Liver (tissue), 9 donors: ENCODE measurements around the gene RAB27A. TPM values are rescaled to one million over a fixed set of nuclear protein-coding genes. Genes with fewer than 3 reads are reported as not detected.

Source experiments
- DNase-seq: peaks from one replicate; pipeline ENCODE4 v3.0.0-alpha.2; 2017; ENCODE audit warnings: low spot score
- H3K27ac ChIP-seq, 2 donors: one replicate each; pipeline ENCODE4 v1.7.0; 2013; ENCODE audit warnings: inconsistent platforms in 2 of 2, low read length in 2 of 2, control low read depth in 1 of 2, low read depth in 1 of 2, mild to moderate bottlenecking in 1 of 2
- H3K27me3 ChIP-seq, 4 donors: one replicate each; pipeline versions ENCODE4 v1.6.1 to v1.7.0; 2013; ENCODE audit warnings: low read length in 3 of 4, inconsistent platforms in 1 of 4, mild to moderate bottlenecking in 1 of 4, moderate library complexity in 1 of 4; ENCODE audit not compliant: control insufficient read depth in 4 of 4, insufficient read depth in 4 of 4
- H3K36me3 ChIP-seq, 4 donors: one replicate each; pipeline versions ENCODE4 v1.6.1 to v1.7.0; 2013; ENCODE audit warnings: low read length in 3 of 4, mild to moderate bottlenecking in 3 of 4, low read depth in 1 of 4, moderate library complexity in 1 of 4; ENCODE audit not compliant: control insufficient read depth in 4 of 4, insufficient read depth in 3 of 4
- H3K4me1 ChIP-seq, 4 donors: one replicate each; pipeline versions ENCODE4 v1.6.1 to v1.7.0; 2013; ENCODE audit warnings: low read length in 3 of 4, mild to moderate bottlenecking in 3 of 4, moderate library complexity in 1 of 4; ENCODE audit not compliant: control insufficient read depth in 4 of 4, insufficient read depth in 4 of 4
- H3K4me3 ChIP-seq, 3 donors: one replicate each; pipeline versions ENCODE4 v1.6.1 to v1.7.0; 2013; ENCODE audit warnings: low read length in 3 of 3, control low read depth in 1 of 3, low read depth in 1 of 3, mild to moderate bottlenecking in 1 of 3
- H3K9ac ChIP-seq, 2 donors: one replicate each; pipeline ENCODE4 v1.7.0; 2013; ENCODE audit warnings: low read length in 2 of 2, mild to moderate bottlenecking in 2 of 2, moderate library complexity in 2 of 2, control low read depth in 1 of 2, low read depth in 1 of 2
- H3K9me3 ChIP-seq, 4 donors: one replicate each; pipeline versions ENCODE4 v1.6.1 to v1.7.0; 2013; ENCODE audit warnings: low read length in 3 of 4; ENCODE audit not compliant: control insufficient read depth in 4 of 4
- EGR1 ChIP-seq, 2 donors: IDR thresholded peaks; 2 replicates each; pipeline ENCODE4 v1.6.1; 2016 to 2018; ENCODE audit warnings: antibody characterized with exemption in 2 of 2, low read depth in 2 of 2
- FOXA1 ChIP-seq: IDR thresholded peaks from 2 replicates; pipeline ENCODE4 v1.6.1; 2016; ENCODE audit warnings: antibody characterized with exemption
- FOXA2 ChIP-seq: IDR thresholded peaks from 2 replicates; pipeline ENCODE4 v1.6.1; 2016; ENCODE audit warnings: antibody characterized with exemption
- GABPA ChIP-seq, 2 donors: IDR thresholded peaks in 1 of 2; conservative IDR thresholded peaks in 1 of 2; 2 replicates each; pipeline ENCODE4 v1.6.1; 2016; ENCODE audit warnings: antibody characterized with exemption in 2 of 2, mild to moderate bottlenecking in 1 of 2, moderate library complexity in 1 of 2
- HNF4A ChIP-seq, 2 donors: conservative IDR thresholded peaks; 2 replicates each; pipeline ENCODE4 v1.6.1; 2016; ENCODE audit warnings: antibody characterized with exemption in 2 of 2, mild to moderate bottlenecking in 2 of 2
- HNF4G ChIP-seq: IDR thresholded peaks from 2 replicates; pipeline ENCODE4 v1.6.1; 2016; ENCODE audit warnings: antibody characterized with exemption
- JUND ChIP-seq, 2 donors: IDR thresholded peaks; 2 replicates each; pipeline ENCODE4 v1.6.1; 2016; ENCODE audit warnings: antibody characterized with exemption in 2 of 2
- NR2F2 ChIP-seq: IDR thresholded peaks from 2 replicates; pipeline ENCODE4 v1.6.1; 2016; ENCODE audit warnings: antibody characterized with exemption
- RAD21 ChIP-seq, 2 donors: IDR thresholded peaks; 2 replicates each; pipeline ENCODE4 v1.6.1; 2016; ENCODE audit warnings: antibody characterized with exemption in 2 of 2, mild to moderate bottlenecking in 2 of 2
- RXRA ChIP-seq, 2 donors: IDR thresholded peaks; 2 replicates each; pipeline ENCODE4 v1.6.1; 2017 to 2018; ENCODE audit warnings: antibody characterized with exemption in 2 of 2, mild to moderate bottlenecking in 1 of 2
- SP1 ChIP-seq: IDR thresholded peaks from 2 replicates; pipeline ENCODE4 v1.6.1; 2018; ENCODE audit warnings: antibody characterized with exemption, mild to moderate bottlenecking
- TAF1 ChIP-seq: conservative IDR thresholded peaks from 2 replicates; pipeline ENCODE4 v1.6.1; 2016; ENCODE audit warnings: antibody characterized with exemption, mild to moderate bottlenecking
- YY1 ChIP-seq: IDR thresholded peaks from 2 replicates; pipeline ENCODE4 v1.6.1; 2016; ENCODE audit warnings: antibody characterized with exemption, mild to moderate bottlenecking
- WGBS: extraction: QIAGEN DNeasy Blood & Tissue Kit; methylation state at CpG from one replicate; pipeline ENCODE4 v1.1.7; 2013; 5-methylcytosine and 5-hydroxymethylcytosine counted together
- polyA plus RNA-seq, 2 donors: library from polyadenylated mRNA; stranded (reverse) in 1 of 2; unstranded in 1 of 2; fragments of 200-250 nt in 1 of 2; fragments of >200 nt in 1 of 2; fragmentation: Nextera tagmentation in 1 of 2; extraction: Ambion mirVana in 1 of 2; gene quantifications; one replicate each; pipeline versions ENCODE4 v1.2.1 to v1.2.3, GENCODE V29; 2013 to 2015
- total RNA-seq, 2 donors: library from RNA; depleted of rRNA; stranded (reverse); fragments of >200 nt; gene quantifications; one replicate each; pipeline ENCODE4 v1.2.3, GENCODE V29; 2014
- TF ChIP-seq, protein P1 (sequence below): IDR thresholded peaks from 2 replicates; pipeline ENCODE4 v1.6.1; 2016; ENCODE audit warnings: antibody characterized with exemption
- TF ChIP-seq, protein P2 (sequence below): IDR thresholded peaks from 2 replicates; pipeline ENCODE4 v1.6.1; 2016; ENCODE audit warnings: antibody characterized with exemption
- TF ChIP-seq, protein P3 (sequence below): IDR thresholded peaks from 2 replicates; pipeline ENCODE4 v1.6.1; 2016; ENCODE audit warnings: antibody characterized with exemption
- TF ChIP-seq, protein P4 (sequence below): IDR thresholded peaks from 2 replicates; pipeline ENCODE4 v1.6.1; 2016; ENCODE audit warnings: antibody characterized with exemption, mild to moderate bottlenecking
- TF ChIP-seq, protein P5 (sequence below): fragments of 150-350 bp; IDR thresholded peaks from 2 replicates; pipeline ENCODE4 v1.5.1; 2017; ENCODE audit warnings: improper control_type of control experiment, low read depth, low read length; ENCODE audit not compliant: missing input control
- donor health status: healthy.
- donor health status: healthy.
- donor health status: healthy.
- donor health status: healthy.
- donor health status: healthy.

Gene RAB27A
- total and polyA plus RNA-seq, 4 donors: 6.4 to 30.8 (median 24.9) TPM

DNA sequence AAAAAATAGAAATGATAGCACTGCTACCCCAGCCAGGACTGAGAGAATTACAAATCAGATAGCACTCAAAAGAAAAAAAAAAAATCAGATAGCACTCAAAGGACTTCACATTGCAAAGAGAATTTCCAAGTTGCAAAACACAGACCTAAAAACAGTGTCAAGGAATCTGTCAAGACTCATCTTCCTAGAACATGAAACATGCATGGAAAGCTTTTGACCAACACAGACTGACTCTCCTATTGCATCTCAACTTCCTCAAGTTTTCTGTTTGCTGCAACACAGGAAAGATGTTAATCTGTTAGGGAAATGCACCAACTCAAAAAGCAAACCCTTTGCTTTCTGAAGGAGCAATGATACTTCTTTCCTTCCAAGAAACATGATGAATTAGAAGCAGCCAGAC lies 42.3 kb downstream of the RAB27A start:
- no peak overlapping the region for H3K27ac ChIP-seq
- H3K4me1 ChIP-seq: peaks cover 12 to 36% (median 22%) of the 10 kb centered on the region in 4 donors
- H3K36me3 ChIP-seq: no peaks in the 10 kb centered on the region
- no peaks in the 10 kb centered on the region for H3K9me3 ChIP-seq
- no peak overlapping the region for H3K4me3 ChIP-seq
- no peaks in the 10 kb centered on the region for H3K27me3 ChIP-seq
- H3K9ac ChIP-seq: no peak overlapping the region
- TF ChIP-seq TAF1: no peak
- TF ChIP-seq JUND (IDR thresholded peaks at IDR 0.05): no peak
- no peak for TF ChIP-seq FOXA1
- TF ChIP-seq HNF4A (conservative IDR thresholded peaks at IDR 0.05): no peak
- TF ChIP-seq, protein P1, sequence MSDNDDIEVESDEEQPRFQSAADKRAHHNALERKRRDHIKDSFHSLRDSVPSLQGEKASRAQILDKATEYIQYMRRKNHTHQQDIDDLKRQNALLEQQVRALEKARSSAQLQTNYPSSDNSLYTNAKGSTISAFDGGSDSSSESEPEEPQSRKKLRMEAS: no peak
- no peak for TF ChIP-seq SP1
- no peak for TF ChIP-seq NR2F2
- TF ChIP-seq, protein P2, sequence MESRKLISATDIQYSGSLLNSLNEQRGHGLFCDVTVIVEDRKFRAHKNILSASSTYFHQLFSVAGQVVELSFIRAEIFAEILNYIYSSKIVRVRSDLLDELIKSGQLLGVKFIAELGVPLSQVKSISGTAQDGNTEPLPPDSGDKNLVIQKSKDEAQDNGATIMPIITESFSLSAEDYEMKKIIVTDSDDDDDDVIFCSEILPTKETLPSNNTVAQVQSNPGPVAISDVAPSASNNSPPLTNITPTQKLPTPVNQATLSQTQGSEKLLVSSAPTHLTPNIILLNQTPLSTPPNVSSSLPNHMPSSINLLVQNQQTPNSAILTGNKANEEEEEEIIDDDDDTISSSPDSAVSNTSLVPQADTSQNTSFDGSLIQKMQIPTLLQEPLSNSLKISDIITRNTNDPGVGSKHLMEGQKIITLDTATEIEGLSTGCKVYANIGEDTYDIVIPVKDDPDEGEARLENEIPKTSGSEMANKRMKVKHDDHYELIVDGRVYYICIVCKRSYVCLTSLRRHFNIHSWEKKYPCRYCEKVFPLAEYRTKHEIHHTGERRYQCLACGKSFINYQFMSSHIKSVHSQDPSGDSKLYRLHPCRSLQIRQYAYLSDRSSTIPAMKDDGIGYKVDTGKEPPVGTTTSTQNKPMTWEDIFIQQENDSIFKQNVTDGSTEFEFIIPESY: no peak
- DNase-seq: no peak

DNA sequence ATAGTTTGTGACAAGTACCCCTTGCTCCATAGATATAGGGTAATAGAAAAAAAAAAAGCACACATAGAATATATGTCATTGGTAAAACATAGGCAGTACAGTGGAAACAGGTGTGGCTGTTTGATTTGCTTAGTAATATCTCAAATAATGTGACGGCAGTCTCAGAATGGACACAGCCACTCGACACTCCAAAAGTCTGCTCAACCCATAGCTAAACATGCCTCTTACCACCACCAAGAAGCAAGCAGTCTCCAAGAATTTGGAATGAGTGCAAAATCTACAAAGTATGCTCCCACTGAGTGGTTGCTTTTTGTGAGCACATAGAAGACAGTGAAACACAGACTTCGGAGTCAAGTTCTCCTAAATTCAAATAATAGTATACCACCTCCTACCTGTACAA lies 43.0 kb downstream of the RAB27A start:
- no peak for DNase-seq
- Histone ChIP-seq H3K9ac (no peak overlapping the region), H3K27me3 (no peaks in the 10 kb centered on the region), H3K36me3 (no peaks in the 10 kb centered on the region), H3K9me3 (no peaks in the 10 kb centered on the region), H3K27ac (no peak overlapping the region), H3K4me1 (peaks cover 12 to 30% (median 16%) of the 10 kb centered on the region in 4 donors), H3K4me3 (no peak overlapping the region)
- 95% methylated on average over 3 of the region's 3 CpGs for WGBS
- TF ChIP-seq, protein P2: no peak
- TF ChIP-seq GABPA (IDR thresholded peaks at IDR 0.05 in 1 of 2, conservative IDR thresholded peaks at IDR 0.05 in 1 of 2) (no peak), RAD21 (IDR thresholded peaks at IDR 0.05) (no peak)

DNA sequence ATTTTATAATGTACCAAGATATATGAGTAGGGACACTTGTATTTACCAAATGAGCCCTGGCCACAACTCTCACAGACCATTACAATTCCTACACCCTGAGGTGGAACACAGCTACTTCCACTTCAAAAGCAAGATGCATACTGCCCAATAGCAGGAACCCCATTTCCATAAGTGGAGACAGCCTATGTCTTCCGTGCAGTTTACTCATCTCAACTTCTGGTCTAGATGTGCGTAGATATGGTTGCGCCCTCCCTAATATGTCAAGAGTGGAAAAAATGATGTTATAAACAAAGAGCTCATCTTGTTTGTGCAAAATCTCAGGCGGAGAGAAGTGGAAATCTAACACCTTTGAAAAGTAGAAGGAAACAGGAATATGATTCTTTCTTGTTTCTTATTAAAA lies 44.6 kb downstream of the RAB27A start:
- Histone ChIP-seq H3K4me1 (peaks cover 3 to 17% (median 6%) of the 10 kb centered on the region in 4 donors), H3K9me3 (no peaks in the 10 kb centered on the region), H3K9ac (no peak overlapping the region), H3K4me3 (no peak overlapping the region), H3K36me3 (no peaks in the 10 kb centered on the region), H3K27me3 (no peaks in the 10 kb centered on the region), H3K27ac (no peak overlapping the region)
- no peak for DNase-seq
- 94% methylated on average over 4 of the region's 4 CpGs for WGBS
- TF ChIP-seq HNF4A (conservative IDR thresholded peaks at IDR 0.05) (no peak), RAD21 (IDR thresholded peaks at IDR 0.05) (no peak), JUND (IDR thresholded peaks at IDR 0.05) (no peak), HNF4G (no peak), RXRA (IDR thresholded peaks at IDR 0.05) (no peak), YY1 (no peak), TAF1 (no peak), NR2F2 (no peak), FOXA2 (no peak), EGR1 (IDR thresholded peaks at IDR 0.05; ENCODE audit: low read depth in 2 of 2) (no peak), FOXA1 (no peak), GABPA (IDR thresholded peaks at IDR 0.05 in 1 of 2, conservative IDR thresholded peaks at IDR 0.05 in 1 of 2) (no peak)
- TF ChIP-seq, protein P3, sequence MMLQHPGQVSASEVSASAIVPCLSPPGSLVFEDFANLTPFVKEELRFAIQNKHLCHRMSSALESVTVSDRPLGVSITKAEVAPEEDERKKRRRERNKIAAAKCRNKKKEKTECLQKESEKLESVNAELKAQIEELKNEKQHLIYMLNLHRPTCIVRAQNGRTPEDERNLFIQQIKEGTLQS: no peak
- TF ChIP-seq, protein P4, sequence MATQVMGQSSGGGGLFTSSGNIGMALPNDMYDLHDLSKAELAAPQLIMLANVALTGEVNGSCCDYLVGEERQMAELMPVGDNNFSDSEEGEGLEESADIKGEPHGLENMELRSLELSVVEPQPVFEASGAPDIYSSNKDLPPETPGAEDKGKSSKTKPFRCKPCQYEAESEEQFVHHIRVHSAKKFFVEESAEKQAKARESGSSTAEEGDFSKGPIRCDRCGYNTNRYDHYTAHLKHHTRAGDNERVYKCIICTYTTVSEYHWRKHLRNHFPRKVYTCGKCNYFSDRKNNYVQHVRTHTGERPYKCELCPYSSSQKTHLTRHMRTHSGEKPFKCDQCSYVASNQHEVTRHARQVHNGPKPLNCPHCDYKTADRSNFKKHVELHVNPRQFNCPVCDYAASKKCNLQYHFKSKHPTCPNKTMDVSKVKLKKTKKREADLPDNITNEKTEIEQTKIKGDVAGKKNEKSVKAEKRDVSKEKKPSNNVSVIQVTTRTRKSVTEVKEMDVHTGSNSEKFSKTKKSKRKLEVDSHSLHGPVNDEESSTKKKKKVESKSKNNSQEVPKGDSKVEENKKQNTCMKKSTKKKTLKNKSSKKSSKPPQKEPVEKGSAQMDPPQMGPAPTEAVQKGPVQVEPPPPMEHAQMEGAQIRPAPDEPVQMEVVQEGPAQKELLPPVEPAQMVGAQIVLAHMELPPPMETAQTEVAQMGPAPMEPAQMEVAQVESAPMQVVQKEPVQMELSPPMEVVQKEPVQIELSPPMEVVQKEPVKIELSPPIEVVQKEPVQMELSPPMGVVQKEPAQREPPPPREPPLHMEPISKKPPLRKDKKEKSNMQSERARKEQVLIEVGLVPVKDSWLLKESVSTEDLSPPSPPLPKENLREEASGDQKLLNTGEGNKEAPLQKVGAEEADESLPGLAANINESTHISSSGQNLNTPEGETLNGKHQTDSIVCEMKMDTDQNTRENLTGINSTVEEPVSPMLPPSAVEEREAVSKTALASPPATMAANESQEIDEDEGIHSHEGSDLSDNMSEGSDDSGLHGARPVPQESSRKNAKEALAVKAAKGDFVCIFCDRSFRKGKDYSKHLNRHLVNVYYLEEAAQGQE: no peak
- TF ChIP-seq, protein P5, sequence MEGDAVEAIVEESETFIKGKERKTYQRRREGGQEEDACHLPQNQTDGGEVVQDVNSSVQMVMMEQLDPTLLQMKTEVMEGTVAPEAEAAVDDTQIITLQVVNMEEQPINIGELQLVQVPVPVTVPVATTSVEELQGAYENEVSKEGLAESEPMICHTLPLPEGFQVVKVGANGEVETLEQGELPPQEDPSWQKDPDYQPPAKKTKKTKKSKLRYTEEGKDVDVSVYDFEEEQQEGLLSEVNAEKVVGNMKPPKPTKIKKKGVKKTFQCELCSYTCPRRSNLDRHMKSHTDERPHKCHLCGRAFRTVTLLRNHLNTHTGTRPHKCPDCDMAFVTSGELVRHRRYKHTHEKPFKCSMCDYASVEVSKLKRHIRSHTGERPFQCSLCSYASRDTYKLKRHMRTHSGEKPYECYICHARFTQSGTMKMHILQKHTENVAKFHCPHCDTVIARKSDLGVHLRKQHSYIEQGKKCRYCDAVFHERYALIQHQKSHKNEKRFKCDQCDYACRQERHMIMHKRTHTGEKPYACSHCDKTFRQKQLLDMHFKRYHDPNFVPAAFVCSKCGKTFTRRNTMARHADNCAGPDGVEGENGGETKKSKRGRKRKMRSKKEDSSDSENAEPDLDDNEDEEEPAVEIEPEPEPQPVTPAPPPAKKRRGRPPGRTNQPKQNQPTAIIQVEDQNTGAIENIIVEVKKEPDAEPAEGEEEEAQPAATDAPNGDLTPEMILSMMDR: no peak
- TF ChIP-seq, protein P1: no peak
